Stomach (tissue), 4 donors: ENCODE data around the gene ELAC2.

Experiments used
- EP300 ChIP-seq: sonication (generic); formaldehyde crosslinking; IDR thresholded peaks from one replicate; pipeline ENCODE4 v1.6.1; 2017; ENCODE audit warnings: antibody characterized with exemption
- POLR2A ChIP-seq, 4 donors: fragments of 450-650 bp; IDR thresholded peaks; one replicate each; pipeline ENCODE4 v1.6.1; 2016; ENCODE audit warnings: antibody characterized with exemption in 4 of 4, control low read depth in 2 of 4, mild to moderate bottlenecking in 1 of 4, moderate library complexity in 1 of 4
- TF ChIP-seq, protein P1 (sequence below), 7 experiments: fragments of 450-650 bp in 4 of 7; fragments of 200-600 bp in 3 of 7; sonication (generic) in 3 of 7; IDR thresholded peaks; one replicate each; pipeline ENCODE4 v1.5.1; 2016 to 2019; ENCODE audit warnings: antibody characterized with exemption in 7 of 7, control low read depth in 2 of 7, mild to moderate bottlenecking in 1 of 7

DNA sequence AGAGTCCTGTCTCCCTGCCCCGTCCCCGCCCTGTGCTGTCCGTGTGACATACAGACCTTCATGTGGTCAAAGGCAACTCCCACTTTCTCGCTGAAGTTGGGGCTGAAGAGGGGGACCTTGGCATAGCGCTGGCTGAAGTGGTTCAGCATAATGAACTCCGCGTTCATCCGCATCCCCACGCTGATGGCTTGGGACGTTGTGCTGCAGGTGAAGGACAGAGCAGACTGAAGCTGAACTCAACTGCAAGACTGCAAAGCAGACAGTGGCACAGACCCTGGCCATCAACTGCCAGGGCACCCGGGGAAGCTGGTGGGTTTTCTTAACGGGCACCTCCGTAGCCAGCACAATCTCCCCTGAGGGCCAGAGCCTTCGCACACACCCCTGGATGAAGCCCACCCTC, 24.2 kb downstream of the ELAC2 start:
- TF ChIP-seq, protein P1, sequence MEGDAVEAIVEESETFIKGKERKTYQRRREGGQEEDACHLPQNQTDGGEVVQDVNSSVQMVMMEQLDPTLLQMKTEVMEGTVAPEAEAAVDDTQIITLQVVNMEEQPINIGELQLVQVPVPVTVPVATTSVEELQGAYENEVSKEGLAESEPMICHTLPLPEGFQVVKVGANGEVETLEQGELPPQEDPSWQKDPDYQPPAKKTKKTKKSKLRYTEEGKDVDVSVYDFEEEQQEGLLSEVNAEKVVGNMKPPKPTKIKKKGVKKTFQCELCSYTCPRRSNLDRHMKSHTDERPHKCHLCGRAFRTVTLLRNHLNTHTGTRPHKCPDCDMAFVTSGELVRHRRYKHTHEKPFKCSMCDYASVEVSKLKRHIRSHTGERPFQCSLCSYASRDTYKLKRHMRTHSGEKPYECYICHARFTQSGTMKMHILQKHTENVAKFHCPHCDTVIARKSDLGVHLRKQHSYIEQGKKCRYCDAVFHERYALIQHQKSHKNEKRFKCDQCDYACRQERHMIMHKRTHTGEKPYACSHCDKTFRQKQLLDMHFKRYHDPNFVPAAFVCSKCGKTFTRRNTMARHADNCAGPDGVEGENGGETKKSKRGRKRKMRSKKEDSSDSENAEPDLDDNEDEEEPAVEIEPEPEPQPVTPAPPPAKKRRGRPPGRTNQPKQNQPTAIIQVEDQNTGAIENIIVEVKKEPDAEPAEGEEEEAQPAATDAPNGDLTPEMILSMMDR (IDR thresholded peaks at IDR 0.05): no peak
- no peak for TF ChIP-seq EP300
- no peak for TF ChIP-seq POLR2A (IDR thresholded peaks at IDR 0.05)
